ENCODE data around the gene SH3PXD2A.
A peak's percentile ranks its signal among the peaks of the same experiment; 100 is the strongest.

SH3PXD2A gene

DNA sequence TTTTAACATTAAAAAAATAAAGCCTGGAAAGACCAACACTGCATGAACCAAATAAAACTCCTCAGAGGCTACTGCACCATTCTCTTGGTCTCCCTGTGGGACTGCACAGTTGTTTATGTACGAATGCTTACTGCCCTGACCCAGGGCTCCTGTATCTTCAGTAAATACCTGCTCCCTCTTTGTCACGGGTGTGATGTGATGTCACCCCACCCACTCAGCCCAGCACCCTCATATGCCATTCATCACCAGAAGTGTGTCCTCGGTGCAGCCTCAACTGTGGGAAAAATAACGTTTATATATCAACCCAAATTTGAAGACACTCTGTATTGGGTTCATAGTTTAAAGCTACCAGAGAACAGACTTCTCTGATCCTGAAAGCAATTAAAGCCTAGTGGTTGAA, 14.0 kb upstream of the SH3PXD2A start:
- Histone ChIP-seq H3K36me3 (peaks cover 26% of the 10 kb centered on the region), H3K27ac (no peak overlapping the region), H3K9me3 (no peaks in the 10 kb centered on the region), H3K4me1 (ENCODE audit: control insufficient read depth in 1 of 2, insufficient read depth in 1 of 2, low read depth in 1 of 2, low read length in 1 of 2) (no peaks in the 10 kb centered on the region), H3K27me3 (no peaks in the 10 kb centered on the region), H3K4me3 (ENCODE audit: low read depth in 1 of 2, low read length in 1 of 2) (no peak overlapping the region)
- TF ChIP-seq, protein P1, sequence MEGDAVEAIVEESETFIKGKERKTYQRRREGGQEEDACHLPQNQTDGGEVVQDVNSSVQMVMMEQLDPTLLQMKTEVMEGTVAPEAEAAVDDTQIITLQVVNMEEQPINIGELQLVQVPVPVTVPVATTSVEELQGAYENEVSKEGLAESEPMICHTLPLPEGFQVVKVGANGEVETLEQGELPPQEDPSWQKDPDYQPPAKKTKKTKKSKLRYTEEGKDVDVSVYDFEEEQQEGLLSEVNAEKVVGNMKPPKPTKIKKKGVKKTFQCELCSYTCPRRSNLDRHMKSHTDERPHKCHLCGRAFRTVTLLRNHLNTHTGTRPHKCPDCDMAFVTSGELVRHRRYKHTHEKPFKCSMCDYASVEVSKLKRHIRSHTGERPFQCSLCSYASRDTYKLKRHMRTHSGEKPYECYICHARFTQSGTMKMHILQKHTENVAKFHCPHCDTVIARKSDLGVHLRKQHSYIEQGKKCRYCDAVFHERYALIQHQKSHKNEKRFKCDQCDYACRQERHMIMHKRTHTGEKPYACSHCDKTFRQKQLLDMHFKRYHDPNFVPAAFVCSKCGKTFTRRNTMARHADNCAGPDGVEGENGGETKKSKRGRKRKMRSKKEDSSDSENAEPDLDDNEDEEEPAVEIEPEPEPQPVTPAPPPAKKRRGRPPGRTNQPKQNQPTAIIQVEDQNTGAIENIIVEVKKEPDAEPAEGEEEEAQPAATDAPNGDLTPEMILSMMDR (IDR thresholded peaks at IDR 0.05): no peak

DNA sequence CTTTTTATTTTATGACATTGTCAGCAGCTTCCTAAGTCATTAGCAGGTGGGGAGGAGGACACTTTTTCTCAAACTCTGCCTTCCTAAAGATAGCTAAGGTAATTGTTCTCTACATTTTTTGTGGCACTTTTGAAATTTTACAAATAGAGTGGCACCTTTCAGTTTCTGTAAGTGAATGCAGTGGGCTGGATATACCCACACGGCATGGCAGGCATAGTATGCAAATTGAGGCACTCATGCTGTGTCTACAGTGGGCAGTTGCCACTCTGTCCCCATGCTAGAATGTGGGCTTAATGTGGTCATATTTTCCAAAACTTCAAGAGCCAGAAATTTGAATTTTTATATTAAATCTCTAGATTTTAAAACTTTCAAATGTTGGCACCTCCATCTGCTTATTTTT, 12.8 kb upstream of the SH3PXD2A start:
- Histone ChIP-seq H3K36me3 (peaks cover 19% of the 10 kb centered on the region), H3K27me3 (no peaks in the 10 kb centered on the region), H3K4me3 (ENCODE audit: low read depth in 1 of 2, low read length in 1 of 2) (no peak overlapping the region), H3K4me1 (ENCODE audit: control insufficient read depth in 1 of 2, insufficient read depth in 1 of 2, low read depth in 1 of 2, low read length in 1 of 2) (no peaks in the 10 kb centered on the region), H3K27ac (no peak overlapping the region), H3K9me3 (no peaks in the 10 kb centered on the region)
- TF ChIP-seq, protein P1 (IDR thresholded peaks at IDR 0.05): no peak

DNA sequence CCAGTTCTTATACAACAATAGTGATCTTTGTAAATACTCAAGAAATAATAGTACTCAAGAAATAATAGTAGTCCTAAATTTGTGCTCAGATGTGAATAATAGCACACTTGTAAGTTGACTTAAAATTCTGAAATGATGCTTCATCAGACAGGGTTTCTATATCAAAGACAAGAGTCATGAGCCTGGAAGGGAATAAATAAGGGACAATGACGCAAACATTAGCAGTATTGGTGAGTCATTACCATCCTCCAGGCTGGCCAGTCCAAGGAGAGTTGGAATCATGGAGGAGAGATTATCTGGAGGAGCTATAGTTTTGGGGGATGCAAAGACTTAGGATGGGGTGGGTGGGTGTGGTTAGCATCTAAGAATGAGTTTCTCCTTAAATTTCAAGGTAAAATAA, 6.1 kb upstream of the SH3PXD2A start:
- Histone ChIP-seq H3K27me3 (peaks cover 40% of the 10 kb centered on the region), H3K4me3 (ENCODE audit: low read depth in 1 of 2, low read length in 1 of 2) (no peak overlapping the region), H3K27ac (no peak overlapping the region), H3K9me3 (no peaks in the 10 kb centered on the region), H3K4me1 (ENCODE audit: control insufficient read depth in 1 of 2, insufficient read depth in 1 of 2, low read depth in 1 of 2, low read length in 1 of 2) (peaks cover 0 to under 1% of the 10 kb centered on the region in 2 experiments), H3K36me3 (no peaks in the 10 kb centered on the region)
- TF ChIP-seq, protein P1 (IDR thresholded peaks at IDR 0.05): no peak

DNA sequence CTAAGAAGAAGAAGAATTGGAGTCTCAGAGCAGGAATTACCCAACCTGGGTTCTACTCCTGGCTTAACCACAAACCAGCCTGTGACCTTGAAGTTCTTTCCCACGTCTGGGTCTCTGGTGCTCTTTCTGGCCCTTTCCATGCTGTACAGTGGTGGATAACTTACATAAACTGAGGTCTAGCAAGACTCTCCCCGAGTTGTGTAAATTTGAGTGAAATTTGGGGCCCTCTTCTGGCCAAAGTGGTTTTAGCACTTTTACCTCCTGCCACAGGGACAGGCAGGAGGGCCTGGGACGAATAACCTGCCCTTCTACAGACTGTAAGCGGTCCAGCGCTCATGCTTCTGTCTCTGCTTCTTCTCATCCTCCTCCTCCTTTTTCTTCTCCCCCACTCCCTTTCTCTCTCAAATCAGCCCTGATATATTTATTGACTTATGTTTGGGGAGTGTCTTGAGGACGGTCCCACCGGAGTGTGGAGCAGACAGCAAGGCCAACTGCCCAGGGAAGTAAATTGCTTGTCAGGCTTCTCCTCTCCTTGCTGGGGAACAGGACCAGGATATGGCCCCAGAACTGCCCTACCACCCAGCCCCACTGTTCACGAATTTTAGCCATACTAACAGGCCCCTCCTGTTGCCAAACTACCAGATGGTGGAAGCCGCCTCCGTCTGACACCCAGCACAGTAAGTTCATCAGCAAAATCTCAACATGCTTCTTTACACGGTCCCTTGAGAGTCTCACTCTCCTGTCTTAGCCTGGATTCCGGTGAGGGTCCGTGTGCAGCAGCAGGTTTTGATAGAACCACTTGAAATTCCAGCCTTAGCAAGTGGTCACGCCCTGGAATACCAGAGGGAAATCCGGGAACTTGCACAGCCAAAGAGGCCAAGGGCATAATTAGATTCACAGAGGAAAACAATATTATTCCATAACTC, 4.0 kb upstream of the SH3PXD2A start:
- Histone ChIP-seq H3K27me3 (peaks cover 61% of the 10 kb centered on the region), H3K27ac (no peak overlapping the region), H3K4me3 (ENCODE audit: low read depth in 1 of 2, low read length in 1 of 2) (no peak overlapping the region), H3K4me1 (ENCODE audit: control insufficient read depth in 1 of 2, insufficient read depth in 1 of 2, low read depth in 1 of 2, low read length in 1 of 2) (peaks cover 15 to 21% of the 10 kb centered on the region in 2 experiments), H3K36me3 (no peaks in the 10 kb centered on the region), H3K9me3 (no peaks in the 10 kb centered on the region)
- TF ChIP-seq, protein P1 (IDR thresholded peaks at IDR 0.05): peak; percentile 5

DNA sequence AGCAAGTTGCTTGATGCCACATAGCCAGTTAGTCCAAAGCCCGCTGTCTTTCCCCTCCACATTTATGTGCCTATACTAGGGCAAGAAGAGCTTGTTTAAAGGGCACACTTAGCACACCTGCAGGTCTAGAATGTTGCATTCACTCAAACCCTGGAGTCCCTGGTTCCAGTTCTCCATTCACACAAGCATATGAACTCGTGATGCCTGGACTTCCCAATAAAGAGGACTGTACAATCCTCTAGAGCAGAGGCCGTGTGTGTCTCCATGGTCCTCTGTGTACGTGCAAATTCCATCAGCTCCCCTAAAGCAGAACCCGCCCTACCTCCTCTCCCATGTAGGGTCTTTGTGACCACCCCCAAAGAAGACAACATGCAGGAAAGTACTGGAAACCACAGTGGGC, 3.0 kb upstream of the SH3PXD2A start:
- Histone ChIP-seq H3K27ac (no peak overlapping the region), H3K27me3 (peaks cover 71% of the 10 kb centered on the region), H3K36me3 (no peaks in the 10 kb centered on the region), H3K9me3 (no peaks in the 10 kb centered on the region), H3K4me3 (ENCODE audit: low read depth in 1 of 2, low read length in 1 of 2) (no peak overlapping the region), H3K4me1 (ENCODE audit: control insufficient read depth in 1 of 2, insufficient read depth in 1 of 2, low read depth in 1 of 2, low read length in 1 of 2) (peaks cover 26 to 32% of the 10 kb centered on the region in 2 experiments)
- TF ChIP-seq, protein P1 (IDR thresholded peaks at IDR 0.05): no peak

Measured in neutrophil (primary cell).